HepG2 (cell line): ENCODE results near the gene RABGGTA. TPM values are rescaled to one million over a fixed set of nuclear protein-coding genes. Genes with fewer than 3 reads are reported as not detected.
A peak's percentile ranks its signal among the peaks of the same experiment; 100 is the strongest.

Experiments
- AKAP8 ChIP-seq: sonication (generic); formaldehyde crosslinking; IDR thresholded peaks from 2 replicates; pipeline ENCODE4 v1.5.1; 2020; ENCODE audit warnings: mild to moderate bottlenecking, missing genetic modification reagents
- CBX2 ChIP-seq, 2 experiments: fragments of 200-600 bp in 1 of 2; sonication (generic); formaldehyde crosslinking in 1 of 2; IDR thresholded peaks; 2 replicates each; pipeline versions ENCODE4 v1.7.0 to v1.8.1; 2018 to 2022; ENCODE audit warnings: low read depth in 2 of 2, low read length in 1 of 2, mild to moderate bottlenecking in 1 of 2, missing genetic modification reagents in 1 of 2
- FOXC1 ChIP-seq: sonication (generic); formaldehyde crosslinking; IDR thresholded peaks from 2 replicates; pipeline ENCODE4 v1.8.0; 2022; ENCODE audit warnings: mild to moderate bottlenecking, missing genetic modification reagents, borderline replicate concordance
- HMG20A ChIP-seq: IDR thresholded peaks from 2 replicates; pipeline ENCODE4 v1.6.1; 2016; ENCODE audit warnings: borderline replicate concordance
- IKZF4 ChIP-seq: sonication (generic); formaldehyde crosslinking; IDR thresholded peaks from 2 replicates; pipeline ENCODE4 v1.5.1; 2020; ENCODE audit warnings: borderline replicate concordance, mild to moderate bottlenecking, low read depth, missing genetic modification reagents; ENCODE audit errors: not compliant biosample characterization
- MAF1 ChIP-seq: sonication (generic); formaldehyde crosslinking; IDR thresholded peaks from 2 replicates; pipeline ENCODE4 v1.5.0; 2020; ENCODE audit warnings: missing genetic modification reagents, borderline replicate concordance
- MXD4 ChIP-seq: IDR thresholded peaks from 2 replicates; pipeline ENCODE4 v1.6.1; 2016; ENCODE audit warnings: mild to moderate bottlenecking, missing biosample characterization, missing genetic modification reagents
- NCOA5 ChIP-seq: sonication (generic); formaldehyde crosslinking; IDR thresholded peaks from 2 replicates; pipeline ENCODE4 v1.4.0; 2020; ENCODE audit warnings: missing genetic modification reagents
- NFE2L1 ChIP-seq: sonication (generic); formaldehyde crosslinking; IDR thresholded peaks from 2 replicates; pipeline ENCODE4 v1.4.0; 2020; ENCODE audit warnings: missing genetic modification reagents, mild to moderate bottlenecking, borderline replicate concordance
- PAWR ChIP-seq: sonication (generic); formaldehyde crosslinking; IDR thresholded peaks from 2 replicates; pipeline ENCODE4 v1.4.0; 2020; ENCODE audit warnings: missing genetic modification reagents, mild to moderate bottlenecking, borderline replicate concordance
- SMAD3 ChIP-seq: sonication (generic); formaldehyde crosslinking; IDR thresholded peaks from 2 replicates; pipeline ENCODE4 v1.4.0; 2020; ENCODE audit warnings: missing genetic modification reagents
- THAP11 ChIP-seq: IDR thresholded peaks from 2 replicates; pipeline ENCODE4 v1.6.1; 2016; ENCODE audit warnings: missing biosample characterization, missing genetic modification reagents
- ZFP36 ChIP-seq: fragments of 150-350 bp; IDR thresholded peaks from 2 replicates; pipeline ENCODE4 v1.6.1; 2018; ENCODE audit warnings: borderline replicate concordance, low read length, low read depth; ENCODE audit not compliant: partially characterized antibody
- ZNF614 ChIP-seq: IDR thresholded peaks from 2 replicates; pipeline ENCODE4 v1.6.1; 2018; ENCODE audit warnings: missing biosample characterization, missing genetic modification reagents, inconsistent platforms, borderline replicate concordance
- ZNF652 ChIP-seq: IDR thresholded peaks from 2 replicates; pipeline ENCODE4 v1.6.1; 2016; ENCODE audit warnings: low read depth, borderline replicate concordance
- ZNF7 ChIP-seq: IDR thresholded peaks from 2 replicates; pipeline ENCODE4 v1.6.1; 2016; ENCODE audit warnings: missing biosample characterization, missing genetic modification reagents
- ZNF800 ChIP-seq: sonication (generic); formaldehyde crosslinking; IDR thresholded peaks from 2 replicates; pipeline ENCODE4 v1.4.0; 2020; ENCODE audit warnings: missing genetic modification reagents
- ZNF841 ChIP-seq: sonication (generic); formaldehyde crosslinking; IDR thresholded peaks from 2 replicates; pipeline ENCODE4 v1.8.1; 2023; ENCODE audit warnings: missing genetic modification reagents, borderline replicate concordance
- ZNF883 ChIP-seq: sonication (generic); formaldehyde crosslinking; IDR thresholded peaks from 2 replicates; pipeline ENCODE4 v1.5.1; 2020; ENCODE audit warnings: mild to moderate bottlenecking, missing genetic modification reagents; ENCODE audit errors: not compliant biosample characterization
- polyA plus RNA-seq, 8 experiments: library from polyadenylated mRNA; depleted of rRNA in 3 of 8; stranded (reverse) in 7 of 8; unstranded in 1 of 8; fragments of >200 nt; fragmentation: Illumina TruSeq in 4 of 8; extraction: Trizol in 4 of 8; gene quantifications; 2 replicates each; pipeline versions ENCODE4 v1.2.1 to v1.2.3, GENCODE V29; 2011 to 2016; ENCODE audit warnings: low read depth in 4 of 8, missing spikeins in 1 of 8, mixed read lengths in 1 of 8; ENCODE audit not compliant: insufficient read depth in 1 of 8
- total RNA-seq, 5 experiments: library from RNA; depleted of rRNA; stranded (reverse); fragments of >200 nt; fragmentation: Illumina TruSeq; extraction: Trizol; gene quantifications; 2 replicates each; pipeline ENCODE4 v1.2.3, GENCODE V29; 2016; ENCODE audit warnings: low read depth in 1 of 5
- TF ChIP-seq, protein P1 (sequence below): sonication (generic); formaldehyde crosslinking; IDR thresholded peaks from 2 replicates; pipeline ENCODE4 v1.4.0; 2020; ENCODE audit warnings: missing genetic modification reagents
- TF ChIP-seq, protein P2 (sequence below): sonication (generic); formaldehyde crosslinking; IDR thresholded peaks from 2 replicates; pipeline ENCODE4 v1.4.0; 2020; ENCODE audit warnings: missing genetic modification reagents

RABGGTA gene
- total and polyA plus RNA-seq, 2 of the 13 experiments (the other 11 are each of a cell fraction or from before 2014, with no cell fraction given), result 57.9 to 90.8 TPM

DNA sequence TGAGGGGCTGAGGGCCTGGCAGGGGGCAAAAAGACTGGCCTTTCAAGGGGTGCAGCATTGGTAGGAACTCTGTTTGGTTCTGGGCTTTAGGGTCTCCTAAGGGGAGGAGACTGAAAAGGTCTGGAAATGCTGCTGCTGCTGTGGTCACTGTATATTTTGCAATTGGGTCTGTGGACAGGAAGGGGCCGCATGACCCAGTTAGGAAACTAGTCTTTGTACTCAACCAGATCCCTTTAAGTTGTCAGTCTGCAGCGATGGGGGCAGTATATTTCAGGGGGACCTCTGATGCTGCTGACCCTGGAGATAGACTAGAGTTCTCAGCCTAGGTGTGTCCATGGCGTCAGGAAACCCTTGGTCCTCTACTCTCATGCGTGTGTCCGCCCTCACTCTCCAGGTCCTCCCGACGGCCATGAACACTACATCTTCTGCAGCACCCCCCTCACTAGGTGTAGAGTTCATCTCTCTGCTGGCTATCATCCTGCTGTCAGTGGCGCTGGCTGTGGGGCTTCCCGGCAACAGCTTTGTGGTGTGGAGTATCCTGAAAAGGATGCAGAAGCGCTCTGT, 43.9 kb upstream of the RABGGTA start (continued):
- TF ChIP-seq, protein P1, sequence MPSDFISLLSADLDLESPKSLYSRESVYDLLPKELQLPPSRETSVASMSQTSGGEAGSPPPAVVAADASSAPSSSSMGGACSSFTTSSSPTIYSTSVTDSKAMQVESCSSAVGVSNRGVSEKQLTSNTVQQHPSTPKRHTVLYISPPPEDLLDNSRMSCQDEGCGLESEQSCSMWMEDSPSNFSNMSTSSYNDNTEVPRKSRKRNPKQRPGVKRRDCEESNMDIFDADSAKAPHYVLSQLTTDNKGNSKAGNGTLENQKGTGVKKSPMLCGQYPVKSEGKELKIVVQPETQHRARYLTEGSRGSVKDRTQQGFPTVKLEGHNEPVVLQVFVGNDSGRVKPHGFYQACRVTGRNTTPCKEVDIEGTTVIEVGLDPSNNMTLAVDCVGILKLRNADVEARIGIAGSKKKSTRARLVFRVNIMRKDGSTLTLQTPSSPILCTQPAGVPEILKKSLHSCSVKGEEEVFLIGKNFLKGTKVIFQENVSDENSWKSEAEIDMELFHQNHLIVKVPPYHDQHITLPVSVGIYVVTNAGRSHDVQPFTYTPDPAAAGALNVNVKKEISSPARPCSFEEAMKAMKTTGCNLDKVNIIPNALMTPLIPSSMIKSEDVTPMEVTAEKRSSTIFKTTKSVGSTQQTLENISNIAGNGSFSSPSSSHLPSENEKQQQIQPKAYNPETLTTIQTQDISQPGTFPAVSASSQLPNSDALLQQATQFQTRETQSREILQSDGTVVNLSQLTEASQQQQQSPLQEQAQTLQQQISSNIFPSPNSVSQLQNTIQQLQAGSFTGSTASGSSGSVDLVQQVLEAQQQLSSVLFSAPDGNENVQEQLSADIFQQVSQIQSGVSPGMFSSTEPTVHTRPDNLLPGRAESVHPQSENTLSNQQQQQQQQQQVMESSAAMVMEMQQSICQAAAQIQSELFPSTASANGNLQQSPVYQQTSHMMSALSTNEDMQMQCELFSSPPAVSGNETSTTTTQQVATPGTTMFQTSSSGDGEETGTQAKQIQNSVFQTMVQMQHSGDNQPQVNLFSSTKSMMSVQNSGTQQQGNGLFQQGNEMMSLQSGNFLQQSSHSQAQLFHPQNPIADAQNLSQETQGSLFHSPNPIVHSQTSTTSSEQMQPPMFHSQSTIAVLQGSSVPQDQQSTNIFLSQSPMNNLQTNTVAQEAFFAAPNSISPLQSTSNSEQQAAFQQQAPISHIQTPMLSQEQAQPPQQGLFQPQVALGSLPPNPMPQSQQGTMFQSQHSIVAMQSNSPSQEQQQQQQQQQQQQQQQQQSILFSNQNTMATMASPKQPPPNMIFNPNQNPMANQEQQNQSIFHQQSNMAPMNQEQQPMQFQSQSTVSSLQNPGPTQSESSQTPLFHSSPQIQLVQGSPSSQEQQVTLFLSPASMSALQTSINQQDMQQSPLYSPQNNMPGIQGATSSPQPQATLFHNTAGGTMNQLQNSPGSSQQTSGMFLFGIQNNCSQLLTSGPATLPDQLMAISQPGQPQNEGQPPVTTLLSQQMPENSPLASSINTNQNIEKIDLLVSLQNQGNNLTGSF, result no peak
- TF ChIP-seq ZNF841, result no peak
- no peak for TF ChIP-seq NCOA5 (CRISPR knock-in tag)
- no peak for TF ChIP-seq IKZF4
- TF ChIP-seq, protein P2, sequence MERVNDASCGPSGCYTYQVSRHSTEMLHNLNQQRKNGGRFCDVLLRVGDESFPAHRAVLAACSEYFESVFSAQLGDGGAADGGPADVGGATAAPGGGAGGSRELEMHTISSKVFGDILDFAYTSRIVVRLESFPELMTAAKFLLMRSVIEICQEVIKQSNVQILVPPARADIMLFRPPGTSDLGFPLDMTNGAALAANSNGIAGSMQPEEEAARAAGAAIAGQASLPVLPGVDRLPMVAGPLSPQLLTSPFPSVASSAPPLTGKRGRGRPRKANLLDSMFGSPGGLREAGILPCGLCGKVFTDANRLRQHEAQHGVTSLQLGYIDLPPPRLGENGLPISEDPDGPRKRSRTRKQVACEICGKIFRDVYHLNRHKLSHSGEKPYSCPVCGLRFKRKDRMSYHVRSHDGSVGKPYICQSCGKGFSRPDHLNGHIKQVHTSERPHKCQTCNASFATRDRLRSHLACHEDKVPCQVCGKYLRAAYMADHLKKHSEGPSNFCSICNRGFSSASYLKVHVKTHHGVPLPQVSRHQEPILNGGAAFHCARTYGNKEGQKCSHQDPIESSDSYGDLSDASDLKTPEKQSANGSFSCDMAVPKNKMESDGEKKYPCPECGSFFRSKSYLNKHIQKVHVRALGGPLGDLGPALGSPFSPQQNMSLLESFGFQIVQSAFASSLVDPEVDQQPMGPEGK (CRISPR knock-in tag), result peak; percentile 44
- no peak for TF ChIP-seq CBX2 (IDR thresholded peaks at IDR 0.05; ENCODE audit: low read depth, low read length)
- TF ChIP-seq CBX2 (CRISPR knock-in tag; IDR thresholded peaks at IDR 0.05; ENCODE audit: low read depth), result 0 out of 2 replicates have a peak, but pooled peaks have one; percentile 56
- TF ChIP-seq MAF1 (CRISPR knock-in tag), result no peak
- TF ChIP-seq SMAD3 (CRISPR knock-in tag), result no peak
- TF ChIP-seq ZNF7 (CRISPR knock-in tag), result no peak
- no peak for TF ChIP-seq MXD4 (CRISPR knock-in tag)
- no peak for TF ChIP-seq FOXC1 (CRISPR knock-in tag)
- TF ChIP-seq ZNF800 (CRISPR knock-in tag), result no peak
- no peak for TF ChIP-seq ZNF883 (CRISPR knock-in tag)
- TF ChIP-seq NFE2L1 (CRISPR knock-in tag), result no peak; the same call in 1 of the 2 replicates
- TF ChIP-seq PAWR (CRISPR knock-in tag), result 0 out of 2 replicates have a peak, but pooled peaks have one; percentile 3
- TF ChIP-seq THAP11, result no peak
- no peak; the same call in 1 of the 2 replicates for TF ChIP-seq ZNF614 (CRISPR knock-in tag)
- no peak for TF ChIP-seq ZFP36
- TF ChIP-seq ZNF652 (CRISPR knock-in tag), result no peak
- no peak for TF ChIP-seq HMG20A (CRISPR knock-in tag)
- TF ChIP-seq AKAP8 (CRISPR knock-in tag), result 0 out of 2 replicates have a peak, but pooled peaks have one; percentile 15
